GM19397 (cell line): ENCODE measurements around the gene FRMD8.
A peak's percentile ranks its signal among the peaks of the same experiment; 100 is the strongest.
"Not testable (repeated sequence)": the region's sequence is repeated elsewhere in the genome, so short reads cannot be mapped to it uniquely, and the experiment has no call there.

Source experiments
- ATAC-seq: cut with Tn5 transposase; IDR thresholded peaks from one replicate; pipeline ENCODE4 v1.9.1; 2021; ENCODE audit warnings: mild to moderate bottlenecking, moderate library complexity; ENCODE audit not compliant: unreplicated experiment

FRMD8 gene

DNA sequence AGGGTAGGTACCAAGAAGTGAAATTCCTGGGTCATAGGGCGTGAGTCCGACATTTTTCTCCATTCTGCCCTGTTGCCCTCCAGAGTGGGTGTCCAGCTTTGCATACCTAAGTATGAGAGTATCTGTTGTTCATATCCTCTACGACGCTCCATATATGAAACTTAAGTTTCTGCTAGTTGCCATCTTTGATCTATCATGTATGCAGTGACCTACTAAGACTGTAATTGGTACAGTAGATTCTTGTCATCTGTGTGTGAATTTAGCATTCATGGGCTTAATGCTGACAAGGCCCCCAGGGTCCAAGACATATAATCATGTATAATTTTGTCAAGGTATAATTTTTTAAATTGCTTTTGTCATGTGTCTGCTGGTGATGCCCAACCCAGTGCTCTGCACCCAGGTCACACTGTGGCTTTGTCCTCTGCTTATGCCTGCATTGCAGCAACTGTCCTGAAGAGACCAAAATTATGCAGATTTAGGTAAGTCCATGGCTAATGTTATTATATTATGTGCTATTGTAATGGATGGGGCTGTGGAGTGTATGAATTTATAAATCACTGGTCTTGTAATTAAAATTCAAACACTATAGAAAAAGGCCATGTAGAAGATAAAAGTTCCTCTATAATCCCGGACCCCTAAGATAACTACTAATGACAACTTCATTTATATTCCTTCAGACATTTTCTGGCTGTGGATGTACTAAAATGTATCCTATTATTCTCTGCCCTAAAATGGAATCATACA, 48.4 kb downstream of the FRMD8 start:
- no peak for ATAC-seq

DNA sequence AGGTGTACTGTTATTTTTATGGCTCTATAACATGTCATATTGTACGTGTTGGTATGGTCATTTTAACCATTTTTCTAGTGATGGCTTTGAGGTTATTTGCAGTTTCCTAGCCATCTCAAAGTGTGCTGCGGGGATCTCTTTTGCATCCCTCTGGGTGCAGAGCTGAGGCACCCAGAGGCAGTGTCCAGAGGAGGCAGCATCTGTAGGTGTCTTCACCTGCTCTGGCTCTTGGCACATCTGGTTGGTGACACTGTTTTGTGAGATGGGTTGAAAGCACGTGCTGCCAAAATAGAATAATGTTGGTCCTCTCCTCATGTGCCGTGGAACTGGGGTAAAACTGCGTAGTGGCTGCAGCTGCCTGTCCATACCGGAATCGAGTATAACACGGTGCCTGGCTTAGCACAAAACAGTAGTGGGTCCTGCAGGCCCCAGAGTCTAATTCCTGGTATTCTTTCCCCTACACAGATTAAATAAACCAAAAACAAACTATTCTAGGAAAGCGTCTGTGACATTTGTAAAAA, 49.0 kb downstream of the FRMD8 start:
- no peak for ATAC-seq

- ATAC-seq: no peak
These were observed 49.6 kb downstream of the FRMD8 start for GRCh38 chr11:65435981-65436411.

DNA sequence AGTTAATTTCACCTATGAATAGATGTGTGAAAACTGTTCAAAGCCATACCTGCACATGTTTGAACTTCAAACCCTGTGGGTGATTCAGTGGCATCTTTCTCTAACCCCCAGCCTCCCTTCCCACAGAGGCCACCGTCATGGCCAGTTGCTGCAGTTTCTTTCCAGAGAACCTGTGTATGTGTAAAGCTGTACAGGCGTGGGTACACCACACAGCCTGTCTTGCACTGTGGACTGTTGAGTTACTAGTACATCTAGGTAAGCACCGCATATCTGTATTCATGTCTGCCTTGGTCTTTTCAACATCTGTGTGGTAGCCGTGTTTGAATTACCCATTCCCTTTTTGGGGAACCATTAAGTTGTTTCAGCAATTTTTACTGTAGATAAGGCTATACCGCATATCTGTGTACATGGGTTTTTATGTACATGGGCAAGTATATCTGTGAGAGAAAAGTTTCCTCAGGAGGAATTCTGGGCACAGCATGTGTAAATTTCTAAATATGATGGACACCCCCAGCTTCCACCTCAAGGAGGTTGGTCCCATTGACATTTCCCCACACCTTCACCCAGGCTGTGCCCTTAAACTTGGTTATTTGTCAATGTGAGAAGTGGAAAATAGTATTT, 50.1 kb downstream of the FRMD8 start:
- no peak for ATAC-seq

- no peak for ATAC-seq
These were observed 51.2 kb downstream of the FRMD8 start for GRCh38 chr11:65437436-65438227.

GRCh38 chr11:65438257-65439151, 52.1 kb downstream of the FRMD8 start:
- ATAC-seq: no peak

GRCh38 chr11:65439331-65440181, 53.1 kb downstream of the FRMD8 start:
- no peak for ATAC-seq

- peak; percentile 51 for ATAC-seq
These were observed 54.5 kb downstream of the FRMD8 start for GRCh38 chr11:65440831-65441499.

GRCh38 chr11:65442842-65443331, 56.5 kb downstream of the FRMD8 start:
- no peak for ATAC-seq

DNA sequence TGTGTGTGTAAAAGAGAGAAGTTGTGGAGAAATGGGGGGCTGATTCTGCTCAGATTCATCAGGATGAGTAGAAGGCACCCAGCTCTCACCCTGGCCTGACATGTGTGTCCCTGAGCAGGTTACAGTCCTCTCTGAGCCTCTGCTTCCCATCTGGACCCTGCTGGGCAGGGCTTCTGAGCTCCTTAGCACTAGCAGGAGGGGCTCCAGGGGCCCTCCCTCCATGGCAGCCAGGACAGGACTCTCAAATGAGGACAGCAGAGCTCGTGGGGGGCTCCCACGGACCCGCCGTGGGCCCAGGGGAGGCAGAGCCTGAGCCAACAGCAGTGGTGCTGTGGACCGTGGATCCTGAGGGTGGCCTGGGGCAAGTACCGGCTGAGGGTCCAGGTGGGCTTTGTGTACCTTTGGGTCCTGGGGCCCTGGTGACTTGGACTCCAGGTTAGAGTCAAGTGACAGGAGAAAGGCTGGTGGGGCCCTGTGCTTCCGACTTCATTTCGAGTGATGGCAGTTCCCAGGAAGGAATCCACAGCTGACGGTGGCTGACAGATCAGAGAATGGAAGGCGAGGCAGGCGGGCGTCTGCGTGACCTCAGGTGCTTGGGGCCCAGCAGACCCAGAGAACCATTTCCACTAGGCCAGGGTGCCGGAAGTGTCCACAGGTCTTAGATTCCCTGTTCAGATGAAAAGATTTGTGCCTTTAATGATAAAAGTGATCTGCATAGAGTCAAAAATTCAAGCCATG, 58.0 kb downstream of the FRMD8 start:
- ATAC-seq: no peak

DNA sequence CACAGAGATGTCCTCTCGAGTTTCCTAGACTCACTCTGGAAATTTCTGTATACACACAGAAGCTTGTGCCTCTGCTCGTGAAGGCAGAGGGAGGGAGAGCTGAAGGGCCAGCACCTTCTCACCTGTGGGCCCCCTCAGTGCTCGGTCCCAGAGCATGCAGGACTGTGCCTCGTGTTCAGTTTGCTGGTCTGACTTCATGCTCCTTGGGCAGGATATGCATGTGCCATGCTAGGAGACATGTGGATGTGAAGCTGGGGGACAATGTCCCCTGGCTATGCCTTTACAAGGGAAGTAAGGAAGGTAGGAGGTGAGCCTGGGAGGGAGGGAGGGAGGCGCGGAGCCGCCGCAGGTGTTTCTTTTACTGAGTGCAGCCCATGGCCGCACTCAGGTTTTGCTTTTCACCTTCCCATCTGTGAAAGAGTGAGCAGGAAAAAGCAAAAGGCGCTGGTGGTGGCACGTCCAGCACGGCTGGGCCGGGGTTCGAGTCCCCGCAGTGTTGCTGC, 58.7 kb downstream of the FRMD8 start:
- ATAC-seq: no peak

DNA sequence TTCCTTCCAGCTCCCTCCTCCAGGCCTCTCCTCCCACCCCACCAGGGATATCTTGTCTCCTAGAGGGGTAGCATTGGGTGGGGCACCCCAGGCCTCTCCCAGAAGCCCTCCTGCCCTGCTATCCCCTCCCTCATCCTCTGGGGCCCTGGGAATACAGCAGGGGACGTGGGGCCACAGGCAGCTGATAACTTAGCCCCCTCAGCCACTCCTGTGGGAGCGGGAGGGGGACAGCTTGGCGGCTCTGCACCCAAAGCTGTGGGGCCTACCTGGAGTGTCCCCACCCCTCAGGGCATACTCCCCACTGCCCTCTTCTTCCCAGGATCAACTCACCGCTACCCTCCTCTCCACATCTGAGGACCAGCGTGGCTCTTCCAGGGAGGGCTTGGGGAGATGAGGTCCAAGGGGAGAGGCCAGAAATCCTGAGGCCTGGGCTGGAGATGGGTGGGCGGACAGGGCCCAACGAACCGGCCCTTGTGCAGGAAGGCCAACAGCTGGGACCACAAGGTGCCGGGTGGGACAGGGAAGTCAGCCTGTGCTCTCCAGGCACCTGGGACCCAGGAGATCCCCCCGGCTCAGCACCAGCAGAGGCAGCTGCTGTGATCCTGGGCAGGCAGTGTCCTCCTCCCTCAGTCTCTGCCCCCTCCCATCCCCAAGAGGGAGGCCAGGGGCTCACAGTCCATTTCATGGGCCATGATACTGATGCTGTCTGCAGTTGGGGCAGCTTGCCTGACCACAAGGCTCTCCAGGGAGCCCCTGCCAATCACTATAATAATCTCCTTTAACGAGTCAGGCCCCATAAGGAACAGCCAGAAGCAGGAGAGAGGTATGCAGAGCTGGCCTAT, 59.4 kb downstream of the FRMD8 start:
- ATAC-seq: no peak

DNA sequence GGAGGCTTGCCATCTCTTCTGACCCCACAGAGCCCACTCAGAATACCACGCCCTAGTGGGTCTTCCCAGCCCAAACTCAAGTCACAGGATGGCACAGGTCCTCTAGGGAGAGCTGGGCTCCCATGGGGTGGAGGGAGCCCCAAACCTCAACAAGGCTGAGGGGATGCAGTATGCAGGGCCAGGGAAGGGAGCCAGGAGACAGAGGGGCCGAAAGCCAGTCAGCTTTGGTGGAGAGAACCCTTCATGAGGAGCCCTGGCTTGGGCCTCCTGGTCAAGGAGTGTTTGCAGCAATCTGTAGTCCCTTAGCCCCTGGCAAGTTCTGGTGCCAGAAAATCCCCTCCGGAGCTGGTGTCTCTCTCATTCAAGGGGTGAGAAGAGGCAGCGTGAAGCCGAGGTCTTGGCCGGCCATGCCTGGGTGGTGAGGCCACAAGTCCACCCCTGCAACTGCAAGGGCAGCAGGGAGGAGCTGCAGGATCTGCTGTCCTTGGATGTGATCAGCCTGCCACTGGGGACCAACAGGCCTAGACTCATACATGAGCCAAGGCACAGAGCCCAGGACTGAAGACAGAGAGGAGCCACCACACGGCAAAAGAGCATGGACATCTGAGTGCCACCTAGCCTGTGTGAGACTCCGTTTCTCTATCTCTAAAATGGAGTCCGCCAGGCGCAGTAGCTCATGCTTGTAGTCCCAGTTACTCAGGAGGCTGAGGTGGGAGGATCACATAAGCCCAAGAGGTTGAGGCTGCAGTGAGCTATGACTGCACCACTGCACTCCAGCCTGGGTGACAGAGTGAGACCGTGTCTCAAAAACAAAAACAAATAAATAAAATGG, 60.2 kb downstream of the FRMD8 start:
- ATAC-seq: no peak

GRCh38 chr11:65448074-65448417, 61.6 kb downstream of the FRMD8 start:
- no peak for ATAC-seq

DNA sequence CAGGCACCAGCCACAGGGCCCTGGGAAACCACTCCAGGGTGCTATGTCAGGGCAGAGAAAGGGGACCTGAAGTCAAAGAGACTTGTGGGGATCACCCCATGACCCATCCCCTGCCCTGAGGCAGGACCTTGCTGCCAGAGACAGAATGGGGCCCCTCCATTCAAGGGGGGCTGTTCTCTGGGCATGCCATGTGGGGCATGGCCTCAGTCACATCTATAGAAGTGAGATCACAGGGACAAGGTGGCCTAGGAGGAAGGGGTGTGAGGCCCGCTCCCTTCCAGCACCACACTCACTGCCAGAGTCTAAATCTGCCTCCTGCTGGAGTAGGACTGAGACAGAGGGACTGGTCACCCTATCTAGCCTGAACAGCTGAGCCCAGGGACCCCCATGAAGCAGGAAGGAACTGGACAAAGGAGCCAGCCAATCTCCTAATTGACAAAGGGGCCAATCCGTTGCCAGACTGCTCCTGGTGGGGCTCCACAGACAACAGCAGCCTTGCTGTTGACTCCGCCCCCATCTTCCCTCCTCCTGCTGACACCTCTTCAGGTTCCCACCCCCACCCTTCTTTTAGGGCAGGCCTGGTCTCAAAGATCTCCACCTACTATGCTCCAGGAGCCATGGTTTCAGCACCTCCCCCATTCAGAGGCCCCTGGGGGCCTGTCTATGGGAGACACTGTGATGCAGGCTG, 62.1 kb downstream of the FRMD8 start:
- no peak for ATAC-seq

- not testable (repeated sequence) for ATAC-seq
These were observed 64.9 kb downstream of the FRMD8 start for GRCh38 chr11:65451301-65451700.
